ENCODE data around the gene KCNQ2.

Gene KCNQ2

DNA sequence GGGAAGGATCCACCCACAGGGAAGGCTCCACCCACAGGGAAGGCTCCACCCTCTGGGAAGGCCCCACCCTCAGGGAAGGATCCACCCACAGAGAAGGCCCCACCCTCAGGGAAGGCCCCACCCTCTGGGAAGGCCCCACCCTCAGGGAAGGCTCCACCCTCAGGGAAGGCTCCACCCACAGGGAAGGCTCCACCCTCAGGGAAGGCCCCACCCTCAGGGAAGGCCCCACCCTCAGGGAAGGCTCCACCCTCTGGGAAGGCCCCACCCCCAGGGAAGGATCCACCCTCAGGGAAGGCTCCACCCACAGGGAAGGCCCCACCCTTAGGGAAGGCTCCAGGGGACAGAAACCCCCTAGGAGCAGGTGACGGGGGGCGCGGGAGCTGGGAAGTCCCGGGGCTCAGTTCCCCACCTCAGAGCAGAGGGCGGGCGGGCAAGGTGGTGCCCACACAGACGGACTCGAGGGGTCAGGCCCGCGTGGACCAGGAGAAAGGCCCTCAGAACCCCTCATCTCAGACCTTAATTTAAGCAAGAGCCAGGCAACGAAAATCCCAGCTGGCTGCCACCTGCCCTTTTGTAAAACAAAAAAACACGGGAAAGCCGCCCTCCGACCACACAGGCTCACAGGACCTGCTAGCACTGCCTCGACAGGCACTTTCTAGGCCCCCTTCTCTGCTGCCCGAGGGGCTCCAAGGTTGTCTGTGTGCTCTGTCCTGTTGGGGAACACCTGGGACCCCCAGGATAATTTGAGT lies 39.7 kb downstream of the KCNQ2 start:
- DNase-seq: no peak

DNA sequence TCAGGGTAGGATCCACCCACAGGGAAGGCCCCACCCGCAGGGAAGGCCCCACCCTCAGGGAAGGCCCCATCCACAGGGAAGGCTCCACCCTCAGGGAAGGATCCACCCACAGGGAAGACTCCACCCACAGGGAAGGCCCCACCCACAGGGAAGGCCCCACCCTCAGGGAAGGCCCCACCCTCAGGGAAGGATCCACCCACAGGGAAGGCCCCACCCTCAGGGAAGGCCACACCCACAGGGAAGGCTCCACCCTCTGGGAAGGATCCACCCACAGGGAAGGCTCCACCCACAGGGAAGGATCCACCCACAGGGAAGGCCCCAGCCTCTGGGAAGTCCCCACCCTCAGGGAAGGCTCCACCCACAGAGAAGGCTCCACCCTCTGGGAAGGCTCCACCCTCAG lies 40.5 kb downstream of the KCNQ2 start:
- no peak for DNase-seq

DNA sequence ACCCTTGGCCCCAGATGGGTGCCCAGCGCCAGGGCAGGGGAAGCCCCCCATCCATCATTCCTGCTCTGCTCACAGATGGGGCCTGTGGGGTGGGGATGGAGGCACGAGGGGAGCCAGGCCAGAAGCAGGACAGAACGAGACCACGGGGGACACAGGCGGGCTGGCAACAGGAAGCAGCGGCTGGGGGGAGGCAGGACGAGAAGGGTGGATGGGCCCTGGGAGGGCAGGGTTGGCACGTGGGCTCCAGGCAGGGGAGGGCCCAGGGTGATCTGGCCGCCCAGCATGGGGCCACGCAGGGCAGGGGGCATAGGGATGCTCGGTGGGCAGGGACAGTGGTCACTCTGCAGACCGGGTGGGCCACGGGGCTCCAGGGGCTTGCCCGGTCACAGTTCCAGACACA lies 41.6 kb downstream of the KCNQ2 start:
- no peak for DNase-seq

DNA sequence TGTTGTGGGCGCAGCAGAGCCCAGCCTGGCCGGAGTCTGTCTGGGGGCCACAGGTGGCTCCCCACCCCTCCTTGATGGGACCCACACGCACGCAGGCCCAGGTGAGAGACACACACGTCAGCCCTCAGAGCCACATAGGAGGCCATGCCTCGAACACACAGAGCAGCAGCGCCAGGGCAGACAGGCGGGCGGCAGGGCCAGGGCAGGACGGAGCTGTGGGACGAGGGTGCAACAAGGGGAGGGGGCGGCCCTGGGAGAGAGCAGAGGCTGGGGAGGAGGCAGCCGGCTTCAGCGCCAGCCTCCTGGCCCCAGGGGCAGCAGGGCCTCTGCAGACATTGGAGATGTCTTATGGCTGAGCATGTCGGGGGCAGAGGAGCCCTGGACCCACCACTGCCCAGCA lies 42.5 kb downstream of the KCNQ2 start:
- no peak for DNase-seq

DNA sequence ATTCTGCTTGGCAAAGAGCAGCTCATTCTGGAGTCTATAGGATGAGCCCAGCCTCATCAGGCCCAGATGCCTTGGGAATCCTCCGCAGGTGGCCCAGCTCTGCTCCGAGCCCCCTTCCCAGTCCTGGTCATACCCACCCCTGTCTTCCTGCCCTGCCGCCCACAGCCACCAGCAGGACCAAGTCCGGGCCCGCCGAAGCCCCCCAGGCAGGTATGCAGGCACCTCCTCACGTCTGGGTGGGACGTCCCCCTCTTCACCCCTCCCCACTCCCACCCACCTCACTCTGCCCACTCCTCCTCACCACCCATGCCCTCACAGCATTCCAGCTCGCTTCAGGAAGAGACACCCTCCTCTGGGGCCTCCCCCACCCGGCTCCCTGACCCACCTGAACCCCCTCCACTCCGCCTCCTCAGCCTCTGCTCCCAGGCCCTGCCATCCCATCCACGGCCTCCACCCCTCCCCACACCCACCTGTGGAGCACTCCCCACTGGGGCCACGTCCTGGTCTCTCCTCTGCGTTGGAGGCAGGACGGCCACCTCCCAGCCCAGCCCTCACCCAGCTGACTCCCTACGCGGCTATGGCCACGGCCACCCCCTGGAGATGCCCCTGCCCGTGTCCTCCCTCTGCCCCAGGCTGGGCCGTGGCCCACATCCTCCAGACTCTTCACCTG lies 43.4 kb downstream of the KCNQ2 start:
- no peak for DNase-seq

DNA sequence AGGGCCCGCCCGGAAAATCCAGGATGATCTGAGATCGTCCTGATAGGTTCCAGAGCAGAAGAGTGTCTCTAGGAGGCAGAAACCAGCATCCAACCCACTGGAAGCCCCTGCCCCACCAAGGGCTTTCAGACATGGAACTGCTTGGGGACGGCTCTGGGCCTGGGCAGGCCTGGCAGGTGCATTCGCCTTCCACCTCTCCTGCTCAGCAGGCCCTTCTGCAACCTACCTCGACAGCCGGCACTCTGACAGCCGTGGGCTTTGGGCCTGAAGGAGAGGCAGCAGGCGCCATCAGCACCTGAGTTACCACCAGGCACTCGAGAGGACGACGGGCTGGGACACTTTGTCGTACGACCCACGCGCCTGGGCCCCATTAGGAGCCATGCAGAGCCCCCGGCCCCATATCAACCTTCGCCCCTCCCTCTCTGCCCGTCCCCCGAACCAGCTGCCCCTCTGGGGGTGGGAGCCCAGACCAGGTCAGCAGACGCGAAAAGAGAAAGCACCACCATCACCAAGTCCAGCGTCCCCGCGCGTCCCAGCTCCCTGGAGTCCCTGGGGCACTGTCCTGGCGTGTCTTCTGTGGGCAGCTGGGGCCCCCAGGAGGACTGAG lies 44.6 kb downstream of the KCNQ2 start:
- no peak for DNase-seq

DNA sequence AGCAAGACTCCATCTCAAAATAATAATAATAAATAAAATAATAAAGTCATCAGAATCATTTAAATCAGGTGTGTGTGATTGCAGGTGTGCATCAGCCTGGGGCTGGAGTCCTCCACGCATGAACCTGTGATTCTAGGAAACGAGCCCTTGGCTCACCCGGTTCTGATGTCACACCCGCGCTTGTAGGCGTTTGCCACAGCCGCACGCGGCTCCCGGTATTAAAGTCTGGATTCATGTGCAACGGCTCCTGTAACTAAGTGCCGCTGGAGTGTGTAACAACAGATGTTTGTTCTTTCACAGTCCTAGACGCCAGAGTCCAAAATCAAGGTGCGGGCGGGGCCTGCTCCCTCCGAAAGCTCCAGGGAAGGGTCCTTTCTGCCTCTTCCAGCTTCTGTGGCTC lies 45.2 kb downstream of the KCNQ2 start:
- DNase-seq: no peak

DNA sequence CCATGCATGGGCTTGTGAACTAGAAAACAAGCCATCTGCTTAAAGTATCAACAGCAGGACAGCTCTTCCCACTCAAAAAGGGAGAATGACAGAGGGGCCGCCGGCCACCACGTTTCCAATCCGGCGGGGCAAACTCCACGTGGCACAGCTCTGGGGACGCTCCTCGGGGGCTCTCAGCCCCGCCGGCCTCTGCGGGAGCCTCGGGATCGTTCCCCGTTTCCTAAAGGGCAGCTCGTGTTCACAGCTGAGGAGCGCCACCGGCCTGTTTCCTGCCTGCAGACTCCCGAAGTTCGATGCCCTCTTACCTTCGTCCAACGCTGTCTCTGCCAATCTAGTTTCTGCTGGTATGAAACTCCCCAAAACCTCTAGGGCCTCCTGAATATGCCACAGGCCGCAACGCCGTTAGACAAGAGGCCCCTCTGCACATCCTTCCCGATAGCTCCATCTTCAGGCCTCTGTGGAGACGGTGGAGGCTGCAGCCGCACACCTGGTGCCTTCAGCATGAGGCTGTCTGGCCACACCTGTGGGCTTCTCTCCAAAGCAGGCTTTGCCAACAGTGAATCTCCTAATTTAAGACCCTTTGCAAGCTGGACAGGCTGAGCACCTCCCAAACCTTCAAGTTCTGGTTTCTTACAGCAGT lies 46.5 kb downstream of the KCNQ2 start:
- DNase-seq: no peak

DNA sequence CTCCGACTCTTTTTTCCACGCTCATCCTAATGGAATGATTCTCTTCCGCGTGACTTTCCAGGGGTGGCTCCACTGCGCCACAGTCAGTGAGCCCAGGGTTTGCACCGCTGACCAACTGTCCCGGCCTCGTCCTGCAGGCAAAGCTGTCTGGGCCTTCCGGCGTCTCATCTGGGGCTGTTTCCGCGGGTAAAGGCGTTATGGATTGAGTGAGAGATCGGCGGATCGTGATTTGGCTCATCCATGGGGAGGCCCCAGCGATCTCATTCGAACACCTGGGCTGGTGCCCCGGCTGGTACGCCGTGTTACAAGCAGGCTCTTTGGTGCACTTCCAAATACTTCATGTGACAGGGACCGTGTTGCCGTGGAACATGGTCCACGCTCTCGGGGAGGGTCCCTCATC lies 47.8 kb downstream of the KCNQ2 start:
- DNase-seq: no peak

DNA sequence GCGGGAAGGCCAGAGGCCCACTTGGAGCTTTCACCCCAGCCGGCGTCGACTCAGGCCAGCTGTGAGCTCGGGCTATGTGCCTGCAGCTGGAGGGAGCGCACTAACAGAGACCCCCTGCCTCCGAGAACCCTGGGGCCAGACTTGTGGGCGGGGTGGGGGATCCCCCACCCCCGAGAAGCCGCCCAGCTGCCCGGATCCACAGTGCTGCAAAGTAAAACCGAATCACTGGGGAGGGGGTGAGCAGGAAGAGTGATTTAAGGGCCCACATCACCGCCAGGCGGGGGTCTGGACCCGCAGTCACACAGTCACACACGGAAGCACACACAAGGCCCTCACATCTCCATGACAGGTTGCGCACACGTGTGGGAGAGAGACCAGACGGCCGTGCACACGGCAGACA lies 48.7 kb downstream of the KCNQ2 start:
- DNase-seq: no peak

DNA sequence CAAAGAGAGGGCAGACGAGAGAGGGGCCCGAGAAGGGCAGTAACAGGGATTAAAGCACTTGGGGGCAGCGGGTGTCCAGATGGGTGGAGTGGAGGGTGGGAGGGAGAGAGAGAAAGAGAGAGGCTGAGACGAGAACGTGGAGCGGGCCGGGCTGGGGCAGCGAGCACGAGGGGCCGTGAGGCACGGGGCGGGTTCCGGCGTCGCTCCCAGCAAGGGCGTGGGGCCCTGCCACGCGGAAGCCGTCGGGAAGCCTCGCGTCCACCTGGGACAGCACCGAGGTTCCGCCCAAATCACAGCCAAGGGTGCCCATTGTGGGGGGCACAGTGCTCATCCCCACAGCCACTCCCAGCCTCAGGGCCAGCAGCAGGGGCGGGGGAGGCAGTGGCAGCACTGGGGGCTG lies 49.8 kb downstream of the KCNQ2 start:
- no peak for DNase-seq

DNA sequence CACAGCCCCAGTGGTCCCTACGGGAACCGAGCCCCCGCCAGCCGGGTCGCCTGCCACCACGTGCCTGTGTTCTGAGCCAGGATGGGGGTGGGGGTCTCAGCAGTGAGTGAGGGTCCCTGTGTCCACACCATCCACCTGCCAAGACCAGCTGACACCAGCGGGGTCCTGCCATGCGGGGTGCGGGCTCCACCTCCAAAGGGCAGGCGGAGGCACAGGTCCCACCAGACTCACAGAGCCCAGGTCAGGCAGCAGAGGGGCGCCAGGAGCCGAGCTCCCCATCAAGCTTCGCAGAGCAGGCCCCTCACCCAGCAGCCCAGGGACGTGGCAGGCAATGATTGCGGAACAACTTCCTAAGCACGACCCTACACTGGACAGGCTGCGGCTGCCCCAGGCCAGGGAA lies 50.5 kb downstream of the KCNQ2 start:
- no peak for DNase-seq

DNA sequence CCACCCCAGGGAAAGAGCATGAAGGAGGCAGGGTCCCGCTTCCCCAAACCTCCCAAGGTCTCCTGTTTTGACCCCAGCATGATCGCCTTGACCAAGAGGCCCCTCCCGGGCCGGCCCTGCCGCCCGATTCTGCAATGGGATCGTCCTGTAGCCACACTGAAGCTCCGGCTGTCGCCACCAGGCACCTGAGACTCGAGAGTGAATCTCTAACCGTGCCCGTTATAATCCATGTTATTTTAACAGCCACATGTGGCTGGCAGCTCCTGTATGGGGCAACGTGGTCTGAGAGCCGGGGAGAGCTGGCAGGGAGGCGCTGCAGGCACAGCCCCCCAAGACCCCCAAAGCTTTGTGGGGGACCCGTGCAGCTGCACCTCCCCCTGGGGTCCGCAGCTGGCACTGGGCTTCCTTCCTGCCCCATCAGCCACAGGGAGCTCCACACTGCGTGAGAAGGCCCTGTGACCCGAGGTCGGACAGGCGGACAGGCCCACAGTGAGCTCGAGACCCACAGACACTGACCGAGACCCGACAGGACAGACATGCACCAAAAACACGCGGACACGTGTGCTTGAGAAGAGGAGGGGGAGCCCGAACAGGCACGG lies 51.3 kb downstream of the KCNQ2 start:
- no peak for DNase-seq

DNA sequence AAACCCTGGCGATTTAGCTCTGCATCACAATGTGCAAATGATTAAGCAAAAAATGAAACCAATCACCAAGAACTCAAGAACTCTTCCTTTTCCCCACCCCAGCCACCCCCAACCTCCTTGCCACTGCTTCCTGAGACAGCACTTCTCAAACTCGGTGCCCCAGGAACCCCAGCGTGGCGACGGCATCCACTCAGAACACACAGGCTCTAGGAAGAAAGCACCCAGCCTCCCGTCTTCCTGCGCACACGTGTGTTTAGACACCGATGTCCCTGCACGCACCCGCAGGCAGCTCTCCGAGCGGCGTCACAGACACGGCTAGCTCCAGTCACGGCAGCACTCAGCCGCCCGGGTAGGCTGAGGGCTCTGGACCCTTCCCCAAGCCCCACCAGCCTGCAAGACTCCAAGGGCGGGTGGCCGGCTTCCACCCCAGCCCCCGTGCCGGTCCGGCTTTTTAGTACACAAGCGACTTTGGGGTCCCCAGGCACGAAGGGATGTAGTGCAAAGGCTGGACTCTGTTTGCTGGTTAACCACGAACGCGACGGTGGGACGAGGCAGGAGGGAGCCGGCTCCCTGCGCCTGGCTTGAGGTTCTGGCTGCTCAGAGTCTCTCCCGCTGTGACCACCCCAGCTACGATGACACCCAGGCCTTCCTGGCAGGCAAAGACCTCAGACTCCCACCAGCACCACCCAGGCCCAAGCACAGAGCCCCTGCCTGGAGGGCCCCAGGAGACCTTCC lies 51.9 kb downstream of the KCNQ2 start:
- DNase-seq: no peak

DNA sequence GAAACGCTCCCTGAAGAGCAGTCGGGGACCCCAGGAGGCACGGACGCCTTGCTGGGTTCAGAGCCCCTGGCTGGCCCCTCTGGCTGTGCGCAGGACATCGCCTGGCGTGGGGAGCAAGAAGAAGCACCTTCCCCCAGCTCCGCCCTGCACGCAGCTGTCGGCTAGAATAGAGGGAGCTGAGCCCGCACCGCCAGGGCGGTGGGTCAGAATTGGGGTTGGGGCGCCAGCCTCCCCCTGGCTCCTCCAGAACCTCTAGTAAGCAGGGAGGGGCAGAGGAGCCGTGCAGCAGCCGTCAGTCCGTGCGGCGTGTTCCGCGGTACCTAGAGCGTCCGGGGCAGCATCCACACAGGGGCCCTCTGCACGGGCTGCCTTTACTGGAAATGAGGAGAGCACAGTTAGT lies 53.2 kb downstream of the KCNQ2 start:
- no peak for DNase-seq

DNA sequence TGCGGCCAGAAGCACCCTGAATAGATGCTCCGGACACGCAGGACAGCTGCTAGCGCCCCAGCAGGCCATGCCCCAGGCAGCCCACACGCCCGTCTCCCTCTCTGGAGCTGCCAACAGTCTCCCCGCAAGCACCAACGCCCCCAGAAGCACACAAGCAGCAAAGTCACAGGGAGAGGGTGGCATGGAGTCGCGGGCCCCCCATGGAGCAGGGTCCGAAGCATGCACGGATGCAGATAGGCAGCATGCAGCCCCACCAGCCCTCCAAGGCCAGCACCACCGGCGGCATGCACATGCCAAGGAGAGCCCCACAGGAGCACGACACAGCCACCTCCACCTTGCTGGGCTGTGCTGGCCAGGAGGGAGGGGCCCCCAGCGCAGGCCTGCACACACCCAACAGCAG lies 53.8 kb downstream of the KCNQ2 start:
- DNase-seq: no peak

DNA sequence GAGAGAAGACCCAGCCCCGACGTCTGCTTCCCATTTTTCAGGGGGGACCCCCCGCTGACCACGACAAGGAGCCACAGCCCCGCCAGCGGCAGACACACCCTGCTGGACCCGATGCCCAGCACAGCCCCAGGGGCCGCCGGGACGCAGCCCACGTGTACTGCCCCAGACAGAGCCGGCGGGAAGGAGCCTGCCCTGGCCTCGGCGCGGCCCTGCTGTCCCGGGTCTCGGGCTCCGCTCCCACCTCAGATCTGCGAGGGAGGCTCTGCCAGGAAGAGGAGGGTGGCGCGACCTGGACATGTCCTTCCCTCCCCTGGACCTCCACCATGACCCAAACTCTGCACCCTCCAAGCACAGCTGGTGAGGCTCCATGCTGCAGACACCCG lies 54.7 kb downstream of the KCNQ2 start:
- no peak for DNase-seq

DNA sequence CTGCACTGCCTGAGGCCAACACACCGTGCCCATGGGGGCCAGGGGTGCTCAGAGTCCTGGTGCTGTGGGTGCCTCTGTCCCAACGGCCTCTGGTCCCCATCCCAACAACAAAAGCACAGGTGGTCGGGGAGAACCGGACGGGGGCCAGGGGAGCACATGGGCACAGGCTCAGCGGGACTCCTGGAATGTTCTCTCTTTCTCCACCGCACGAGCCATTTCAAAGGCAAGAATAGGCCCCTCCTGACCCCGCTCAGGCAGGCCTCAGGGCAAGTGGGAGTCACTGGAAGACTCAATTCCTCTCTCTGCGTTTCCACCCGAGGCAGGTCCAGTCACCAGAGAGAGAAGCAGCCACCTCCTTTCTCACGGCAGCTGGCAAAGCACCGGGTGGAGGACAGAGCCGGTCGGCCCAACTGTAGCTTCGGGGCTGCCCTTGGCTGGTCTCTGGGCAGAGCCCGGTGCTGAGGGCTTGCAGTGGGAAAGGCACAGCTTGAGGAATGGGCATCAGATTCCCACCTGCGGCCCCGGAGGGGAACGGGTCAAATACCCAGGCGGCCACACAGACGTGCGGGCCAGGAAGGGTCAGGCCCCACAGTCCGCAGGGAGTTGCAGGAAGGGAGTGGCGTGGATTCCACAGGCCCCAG lies 55.2 kb downstream of the KCNQ2 start:
- no peak for DNase-seq

DNA sequence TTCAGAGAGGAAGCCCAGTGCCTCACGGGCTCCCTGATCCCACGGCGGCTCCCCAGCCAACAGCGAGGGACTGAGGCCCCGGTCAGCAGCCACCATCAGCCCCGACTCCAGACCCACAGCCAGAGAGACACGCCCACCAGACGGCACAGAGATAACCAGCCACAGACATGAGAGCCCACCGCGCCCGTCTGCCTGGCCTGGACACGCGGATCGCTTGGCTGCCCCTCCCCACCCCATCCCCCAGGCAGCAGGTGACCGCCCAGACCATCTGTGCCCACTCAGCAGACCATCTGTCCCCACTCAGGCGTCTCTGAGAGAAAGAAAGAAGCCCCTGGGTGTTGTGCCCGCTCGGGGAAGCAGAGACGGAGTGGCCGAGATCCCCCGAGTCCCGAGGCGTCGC lies 55.8 kb downstream of the KCNQ2 start:
- no peak for DNase-seq

DNA sequence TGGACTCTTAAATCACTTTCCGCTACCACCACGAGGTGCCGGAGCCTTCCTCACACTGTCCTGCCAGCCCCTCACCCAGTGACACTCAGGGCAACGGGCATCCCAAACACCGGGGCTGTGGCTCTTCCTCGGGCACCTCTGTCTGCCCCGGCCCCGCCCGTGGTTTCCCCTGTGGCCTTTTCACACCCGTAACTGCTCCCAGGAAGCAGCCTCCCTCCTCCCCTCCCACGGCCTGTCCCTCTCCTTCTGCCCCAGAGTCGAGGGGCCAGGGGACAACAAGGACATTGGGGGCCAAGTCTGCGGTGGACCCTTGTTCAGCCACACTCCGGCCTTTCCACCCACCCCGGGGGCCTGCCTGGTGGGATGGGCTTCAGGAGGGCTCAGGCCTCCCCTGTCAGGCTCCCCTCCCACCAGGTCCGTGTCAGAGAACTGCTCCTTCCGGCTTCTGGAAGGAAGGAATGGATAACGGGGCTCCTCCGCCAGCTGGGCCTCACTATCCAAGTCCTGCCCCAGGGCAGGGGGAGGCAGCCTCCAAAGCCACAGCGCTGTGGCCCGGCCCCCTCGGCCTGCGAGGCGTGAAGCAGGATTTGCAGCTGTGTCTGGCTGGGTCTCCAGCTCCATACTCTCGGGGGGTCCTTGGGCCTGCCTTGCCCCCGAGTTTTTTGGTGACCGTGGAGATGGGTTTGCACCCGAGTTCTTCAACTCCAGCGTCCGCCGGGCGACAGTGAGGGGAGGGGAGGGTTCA lies 56.6 kb downstream of the KCNQ2 start:
- DNase-seq: no peak

DNA sequence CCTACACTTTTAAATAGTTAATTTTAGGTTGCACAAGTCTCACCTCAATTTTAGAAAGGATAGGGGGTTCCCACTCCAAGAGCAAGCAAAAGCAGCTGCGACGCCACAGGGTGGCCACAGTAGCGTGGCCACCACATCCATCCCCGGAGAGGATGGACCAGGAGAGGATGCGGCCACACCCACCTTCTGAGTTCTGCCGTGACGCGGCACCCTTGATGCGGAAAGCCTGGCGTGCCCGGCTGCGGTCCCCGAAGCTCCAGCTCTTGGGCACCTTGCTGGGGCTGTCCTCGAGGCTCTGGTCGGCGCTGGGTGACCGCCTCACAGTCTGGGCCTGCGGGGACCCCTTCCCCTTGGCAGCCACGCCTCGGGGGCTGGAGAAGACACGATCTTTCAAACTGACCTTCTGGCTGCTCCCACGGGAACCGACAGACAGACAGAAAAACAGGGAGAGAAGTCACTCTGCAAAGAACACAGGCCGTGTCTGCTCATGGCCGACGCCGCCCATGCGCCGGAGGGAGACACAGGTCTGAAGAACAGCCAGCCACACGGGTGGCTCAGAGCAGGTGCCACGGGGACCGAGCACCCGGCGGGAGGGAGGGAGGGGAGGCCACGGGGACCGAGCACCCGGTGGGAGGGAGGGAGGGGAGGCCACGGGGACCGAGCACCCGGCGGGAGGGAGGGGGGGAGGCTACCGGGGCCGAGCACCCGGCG lies 57.6 kb downstream of the KCNQ2 start:
- no peak for DNase-seq
